ENCODE results near the gene POU2F3.

DNA sequence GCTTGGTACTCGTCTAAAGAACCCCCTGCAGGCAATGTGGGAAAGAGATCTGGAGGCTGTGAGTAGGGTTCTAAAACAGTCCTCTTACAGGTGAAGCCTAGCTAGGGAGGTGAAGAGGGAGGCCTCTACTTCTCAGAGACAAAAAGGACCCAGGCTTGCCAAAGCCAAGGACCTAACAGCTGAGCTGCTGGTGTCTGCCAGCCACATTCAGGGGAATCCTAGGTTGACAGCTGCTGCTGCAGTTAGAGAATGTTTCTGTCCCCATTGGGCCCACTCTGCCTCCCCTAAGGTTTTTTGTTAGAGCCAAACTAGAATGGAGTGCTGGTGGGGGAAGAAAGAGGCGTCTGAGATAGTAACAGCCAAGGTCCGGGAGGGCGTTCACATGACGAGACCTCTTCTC is 58.5 kb downstream of the POU2F3 start:
- TF ChIP-seq, protein P1, sequence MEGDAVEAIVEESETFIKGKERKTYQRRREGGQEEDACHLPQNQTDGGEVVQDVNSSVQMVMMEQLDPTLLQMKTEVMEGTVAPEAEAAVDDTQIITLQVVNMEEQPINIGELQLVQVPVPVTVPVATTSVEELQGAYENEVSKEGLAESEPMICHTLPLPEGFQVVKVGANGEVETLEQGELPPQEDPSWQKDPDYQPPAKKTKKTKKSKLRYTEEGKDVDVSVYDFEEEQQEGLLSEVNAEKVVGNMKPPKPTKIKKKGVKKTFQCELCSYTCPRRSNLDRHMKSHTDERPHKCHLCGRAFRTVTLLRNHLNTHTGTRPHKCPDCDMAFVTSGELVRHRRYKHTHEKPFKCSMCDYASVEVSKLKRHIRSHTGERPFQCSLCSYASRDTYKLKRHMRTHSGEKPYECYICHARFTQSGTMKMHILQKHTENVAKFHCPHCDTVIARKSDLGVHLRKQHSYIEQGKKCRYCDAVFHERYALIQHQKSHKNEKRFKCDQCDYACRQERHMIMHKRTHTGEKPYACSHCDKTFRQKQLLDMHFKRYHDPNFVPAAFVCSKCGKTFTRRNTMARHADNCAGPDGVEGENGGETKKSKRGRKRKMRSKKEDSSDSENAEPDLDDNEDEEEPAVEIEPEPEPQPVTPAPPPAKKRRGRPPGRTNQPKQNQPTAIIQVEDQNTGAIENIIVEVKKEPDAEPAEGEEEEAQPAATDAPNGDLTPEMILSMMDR (IDR thresholded peaks at IDR 0.05), result no peak
- TF ChIP-seq EZH2 (IDR thresholded peaks at IDR 0.05) (no peak), EZH2phosphoT487 (IDR thresholded peaks at IDR 0.05) (no peak)
